Suprapubic skin (tissue), 4 donors: Measurements from ENCODE around the gene P2RX7. TPM values are rescaled to one million over a fixed set of nuclear protein-coding genes. Genes with fewer than 3 reads are reported as not detected.
"Not testable (repeated sequence)": the region's sequence is repeated elsewhere in the genome, so short reads cannot be mapped to it uniquely, and the experiment has no call there.

Experiments used
- DNase-seq, 2 donors: peaks; one replicate each; pipeline ENCODE4 v3.0.0-alpha.2; 2019; ENCODE audit warnings: low spot score in 2 of 2
- H3K27ac ChIP-seq: fragments of 200-600 bp; sonication (generic); one replicate; pipeline ENCODE4 v1.5.1; 2019
- H3K27me3 ChIP-seq: fragments of 200-600 bp; sonication (generic); one replicate; pipeline ENCODE4 v1.5.1; 2019
- H3K36me3 ChIP-seq: fragments of 200-600 bp; sonication (generic); one replicate; pipeline ENCODE4 v1.5.1; 2019
- H3K4me1 ChIP-seq: fragments of 200-600 bp; sonication (generic); one replicate; pipeline ENCODE4 v1.5.1; 2019
- H3K4me3 ChIP-seq: fragments of 200-600 bp; sonication (generic); one replicate; pipeline ENCODE4 v1.5.1; 2019; ENCODE audit warnings: mild to moderate bottlenecking
- H3K9me3 ChIP-seq: fragments of 200-600 bp; sonication (generic); one replicate; pipeline ENCODE4 v1.5.1; 2019
- CTCF ChIP-seq, 2 donors: fragments of 200-600 bp in 1 of 2; fragments of 450-650 bp in 1 of 2; sonication (generic) in 1 of 2; IDR thresholded peaks; one replicate each; pipeline ENCODE4 v1.5.1; 2016 to 2019; ENCODE audit warnings: antibody characterized with exemption in 2 of 2, mild to moderate bottlenecking in 1 of 2, moderate library complexity in 1 of 2
- EP300 ChIP-seq: sonication (generic); formaldehyde crosslinking; IDR thresholded peaks from one replicate; pipeline ENCODE4 v1.6.1; 2017; ENCODE audit warnings: antibody characterized with exemption
- POLR2A ChIP-seq, 2 donors: fragments of 450-650 bp; IDR thresholded peaks; one replicate each; pipeline ENCODE4 v1.6.1; 2017; ENCODE audit warnings: antibody characterized with exemption in 2 of 2, mild to moderate bottlenecking in 2 of 2, moderate library complexity in 2 of 2
- POLR2AphosphoS5 ChIP-seq, 3 donors: sonication (generic); formaldehyde crosslinking; IDR thresholded peaks; one replicate each; pipeline ENCODE4 v1.6.1; 2017; ENCODE audit warnings: antibody characterized with exemption in 3 of 3
- WGBS: methylation state at CpG from one replicate; pipeline ENCODE4 v1.1.5; 2018; 5-methylcytosine and 5-hydroxymethylcytosine counted together
- total RNA-seq, 4 donors: library from RNA; depleted of rRNA; stranded (reverse); fragments of >200 nt; gene quantifications; one replicate each; pipeline ENCODE4 v1.1.0, GENCODE V29; 2016

Gene P2RX7
- total RNA-seq, 4 donors from 2014 or later, result 14.0 to 65.7 (median 19.2) TPM

GRCh38 chr12:121223292-121224285 is 90.9 kb downstream of the P2RX7 start:
- H3K36me3 ChIP-seq, result peaks cover 10% of the 10 kb centered on the region
- H3K4me3 ChIP-seq, result no peak overlapping the region
- WGBS, result 74% methylated on average over 16 of the region's 19 CpGs
- no peak for DNase-seq
- H3K9me3 ChIP-seq, result no peaks in the 10 kb centered on the region
- no peaks in the 10 kb centered on the region for H3K27me3 ChIP-seq
- TF ChIP-seq POLR2AphosphoS5 (IDR thresholded peaks at IDR 0.05), result no peak
- no peak for TF ChIP-seq POLR2A (IDR thresholded peaks at IDR 0.05)
- TF ChIP-seq EP300, result no peak
- peak in 1 of 2 donors; percentile 16 for TF ChIP-seq CTCF (IDR thresholded peaks at IDR 0.05)
- H3K27ac ChIP-seq, result no peak overlapping the region
- peaks cover 9% of the 10 kb centered on the region for H3K4me1 ChIP-seq

- H3K9me3 ChIP-seq, result no peaks in the 10 kb centered on the region
- H3K36me3 ChIP-seq, result peaks cover 9% of the 10 kb centered on the region
- H3K27me3 ChIP-seq, result no peaks in the 10 kb centered on the region
- WGBS, result 48% methylated on average over 8 of the region's 8 CpGs
- H3K4me1 ChIP-seq, result peaks cover 9% of the 10 kb centered on the region
- no peak overlapping the region for H3K27ac ChIP-seq
- no peak overlapping the region for H3K4me3 ChIP-seq
- no peak for DNase-seq
- TF ChIP-seq CTCF (IDR thresholded peaks at IDR 0.05), result no peak
- no peak for TF ChIP-seq POLR2A (IDR thresholded peaks at IDR 0.05)
- TF ChIP-seq EP300, result no peak
- TF ChIP-seq POLR2AphosphoS5 (IDR thresholded peaks at IDR 0.05), result no peak
Observed at GRCh38 chr12:121224591-121224990, 91.9 kb downstream of the P2RX7 start.

GRCh38 chr12:121226399-121226798 is 93.7 kb downstream of the P2RX7 start:
- no peaks in the 10 kb centered on the region for H3K27me3 ChIP-seq
- no peak for DNase-seq
- TF ChIP-seq CTCF (IDR thresholded peaks at IDR 0.05), result no peak
- no peak for TF ChIP-seq EP300
- TF ChIP-seq POLR2A (IDR thresholded peaks at IDR 0.05), result no peak
- no peak for TF ChIP-seq POLR2AphosphoS5 (IDR thresholded peaks at IDR 0.05)
- H3K36me3 ChIP-seq, result peaks cover 9% of the 10 kb centered on the region
- 86% methylated on average over 8 of the region's 8 CpGs for WGBS
- no peak overlapping the region for H3K4me3 ChIP-seq
- no peak overlapping the region for H3K27ac ChIP-seq
- H3K9me3 ChIP-seq, result no peaks in the 10 kb centered on the region
- H3K4me1 ChIP-seq, result peaks cover 9% of the 10 kb centered on the region

GRCh38 chr12:121226871-121227270 is 94.2 kb downstream of the P2RX7 start:
- not testable (repeated sequence) for H3K9me3 ChIP-seq, H3K4me1 ChIP-seq, H3K27me3 ChIP-seq, DNase-seq, H3K36me3 ChIP-seq, H3K27ac ChIP-seq, H3K4me3 ChIP-seq
- 97% methylated on average over 8 of the region's 8 CpGs for WGBS

GRCh38 chr12:121227294-121227693 is 94.6 kb downstream of the P2RX7 start:
- Histone ChIP-seq H3K36me3 (peaks cover 5% of the 10 kb centered on the region), H3K4me1 (peaks cover 9% of the 10 kb centered on the region), H3K4me3 (no peak overlapping the region), H3K27ac (no peak overlapping the region), H3K9me3 (no peaks in the 10 kb centered on the region), H3K27me3 (no peaks in the 10 kb centered on the region)
- no peak for TF ChIP-seq EP300
- no peak for TF ChIP-seq POLR2A (IDR thresholded peaks at IDR 0.05)
- WGBS, result 42% methylated on average over 9 of the region's 9 CpGs
- DNase-seq, result no peak

- H3K27ac ChIP-seq, result no peak overlapping the region
- no peak for DNase-seq
- no peak for TF ChIP-seq POLR2AphosphoS5 (IDR thresholded peaks at IDR 0.05)
- no peak for TF ChIP-seq CTCF (IDR thresholded peaks at IDR 0.05)
- TF ChIP-seq EP300, result no peak
- TF ChIP-seq POLR2A (IDR thresholded peaks at IDR 0.05), result no peak
- H3K27me3 ChIP-seq, result no peaks in the 10 kb centered on the region
- 92% methylated on average over 19 of the region's 24 CpGs for WGBS
- H3K4me3 ChIP-seq, result no peak overlapping the region
- H3K36me3 ChIP-seq, result peaks cover 19% of the 10 kb centered on the region
- H3K4me1 ChIP-seq, result peaks cover 9% of the 10 kb centered on the region
- H3K9me3 ChIP-seq, result no peaks in the 10 kb centered on the region
Observed at GRCh38 chr12:121228919-121229665, 96.4 kb downstream of the P2RX7 start.
